WTC11 (cell line): ENCODE measurements around the gene PRMT5. TPM values are rescaled to one million over a fixed set of nuclear protein-coding genes. Genes with fewer than 3 reads are reported as not detected.

Experiments
- ATAC-seq: fragments of 200-7000 bp; cut with Tn5 transposase; 2 replicates; pipeline ENCODE4 v1.10.0; 2021; ENCODE audit warnings: mild to moderate bottlenecking, moderate library complexity
- CTCF ChIA-PET: fragments of 300-600 bp; sonication (Branson Sonifier 250); formaldehyde crosslinking; loops from one replicate; lab custom pipeline; 2021; ENCODE audit warnings: antibody characterized with exemption; lab: Charles Lee
- POLR2A ChIA-PET: fragments of 350-600 bp; sonication (Branson Sonifier 250); formaldehyde crosslinking; loops from one replicate; lab custom pipeline; 2021; ENCODE audit warnings: antibody characterized with exemption; lab: Charles Lee
- DNase-seq: peaks from one replicate; pipeline ENCODE4 v3.0.0; 2021; ENCODE audit warnings: low spot score
- H3K27ac Mint-ChIP-seq: 2 replicates; pipeline ENCODE4 v1.8.0; 2021; ENCODE audit warnings: mixed read lengths
- H3K27me3 Mint-ChIP-seq: 2 replicates; pipeline ENCODE4 v1.8.0; 2021; ENCODE audit warnings: low read depth, mild to moderate bottlenecking, moderate library complexity, mixed read lengths
- H3K36me3 Mint-ChIP-seq: 2 replicates; pipeline ENCODE4 v1.8.0; 2021; ENCODE audit warnings: mixed read lengths
- H3K4me1 Mint-ChIP-seq: 2 replicates; pipeline ENCODE4 v1.8.0; 2022; ENCODE audit warnings: mixed read lengths
- H3K4me3 Mint-ChIP-seq: 2 replicates; pipeline ENCODE4 v1.8.0; 2021; ENCODE audit warnings: mild to moderate bottlenecking, moderate library complexity, mixed read lengths
- H3K9me3 Mint-ChIP-seq: 2 replicates; pipeline ENCODE4 v1.8.0; 2021; ENCODE audit warnings: mixed read lengths
- ATF2 ChIP-seq: sonication (generic); formaldehyde crosslinking; IDR thresholded peaks from 2 replicates; pipeline ENCODE4 v1.8.1; 2022; ENCODE audit warnings: low read depth, missing genetic modification reagents, borderline replicate concordance
- CDX4 ChIP-seq: fragments of 250-450 bp; sonication (Bioruptor Pico); IDR thresholded peaks from 2 replicates; pipeline ENCODE4 v1.9.0; 2021; ENCODE audit warnings: moderate library complexity, mild to moderate bottlenecking, inconsistent platforms, borderline replicate concordance
- CREB1 ChIP-seq: sonication (generic); formaldehyde crosslinking; IDR thresholded peaks from 2 replicates; pipeline ENCODE4 v1.8.0; 2023; ENCODE audit warnings: mild to moderate bottlenecking, missing genetic modification reagents
- ETV6 ChIP-seq: sonication (generic); formaldehyde crosslinking; IDR thresholded peaks from 2 replicates; pipeline ENCODE4 v1.8.1; 2022; ENCODE audit warnings: mild to moderate bottlenecking, missing genetic modification reagents
- GRHL2 ChIP-seq: fragments of 250-450 bp; sonication (Bioruptor Pico); IDR thresholded peaks from 2 replicates; pipeline ENCODE4 v1.8.0; 2022; ENCODE audit warnings: mild to moderate bottlenecking, moderate library complexity; ENCODE audit not compliant: insufficient replicate concordance, severe bottlenecking
- GTF2I ChIP-seq: fragments of 250-450 bp; sonication (Bioruptor Pico); conservative IDR thresholded peaks from 2 replicates; pipeline ENCODE4 v1.4.0; 2021; ENCODE audit warnings: mild to moderate bottlenecking
- MLX ChIP-seq: sonication (generic); formaldehyde crosslinking; IDR thresholded peaks from 2 replicates; pipeline ENCODE4 v1.8.1; 2023; ENCODE audit warnings: mild to moderate bottlenecking, missing genetic modification reagents, moderate library complexity
- MYBL2 ChIP-seq: sonication (generic); formaldehyde crosslinking; IDR thresholded peaks from 2 replicates; pipeline ENCODE4 v1.8.1; 2023; ENCODE audit warnings: mild to moderate bottlenecking, moderate library complexity, missing genetic modification reagents
- NFE2L1 ChIP-seq: sonication (generic); formaldehyde crosslinking; IDR thresholded peaks from 2 replicates; pipeline ENCODE4 v1.8.1; 2023; ENCODE audit warnings: missing genetic modification reagents
- STAT6 ChIP-seq: sonication (generic); formaldehyde crosslinking; conservative IDR thresholded peaks from 2 replicates; pipeline ENCODE4 v1.8.1; 2023; ENCODE audit warnings: mild to moderate bottlenecking, low read depth, missing genetic modification reagents, moderate library complexity
- ZNF121 ChIP-seq: sonication (generic); formaldehyde crosslinking; IDR thresholded peaks from 2 replicates; pipeline ENCODE4 v1.8.0; 2023; ENCODE audit warnings: missing genetic modification reagents
- ZNF317 ChIP-seq: sonication (generic); formaldehyde crosslinking; IDR thresholded peaks from 2 replicates; pipeline ENCODE4 v1.8.1; 2023; ENCODE audit warnings: low read depth, mild to moderate bottlenecking, moderate library complexity, missing genetic modification reagents, borderline replicate concordance
- ZNF423 ChIP-seq: fragments of 250-450 bp; sonication (Bioruptor Pico); IDR thresholded peaks from 2 replicates; pipeline ENCODE4 v2.1.2; 2022; ENCODE audit warnings: mild to moderate bottlenecking, moderate library complexity
- total RNA-seq: library from RNA; stranded (reverse); gene quantifications from 3 replicates; pipeline ENCODE4 v1.2.3, GENCODE V29; 2021
- TF ChIP-seq, protein P1 (sequence below): fragments of 250-450 bp; sonication (Bioruptor Pico); IDR thresholded peaks from 2 replicates; pipeline ENCODE4 v2.1.2; 2022; ENCODE audit warnings: mild to moderate bottlenecking, moderate library complexity
- TF ChIP-seq, protein P2 (sequence below): fragments of 250-450 bp; sonication (Bioruptor Pico); IDR thresholded peaks from 2 replicates; pipeline ENCODE4 v1.9.0; 2021; ENCODE audit warnings: mild to moderate bottlenecking
- TF ChIP-seq, protein P3 (sequence below): sonication (generic); formaldehyde crosslinking; IDR thresholded peaks from 2 replicates; pipeline ENCODE4 v1.8.1; 2023; ENCODE audit warnings: mild to moderate bottlenecking, missing genetic modification reagents
- TF ChIP-seq, protein P4 (sequence below): sonication (generic); formaldehyde crosslinking; conservative IDR thresholded peaks from 2 replicates; pipeline ENCODE4 v1.8.1; 2022; ENCODE audit warnings: mild to moderate bottlenecking, missing genetic modification reagents

PRMT5 gene
- total RNA-seq, 1 experiment from 2014 or later: 124 TPM

DNA sequence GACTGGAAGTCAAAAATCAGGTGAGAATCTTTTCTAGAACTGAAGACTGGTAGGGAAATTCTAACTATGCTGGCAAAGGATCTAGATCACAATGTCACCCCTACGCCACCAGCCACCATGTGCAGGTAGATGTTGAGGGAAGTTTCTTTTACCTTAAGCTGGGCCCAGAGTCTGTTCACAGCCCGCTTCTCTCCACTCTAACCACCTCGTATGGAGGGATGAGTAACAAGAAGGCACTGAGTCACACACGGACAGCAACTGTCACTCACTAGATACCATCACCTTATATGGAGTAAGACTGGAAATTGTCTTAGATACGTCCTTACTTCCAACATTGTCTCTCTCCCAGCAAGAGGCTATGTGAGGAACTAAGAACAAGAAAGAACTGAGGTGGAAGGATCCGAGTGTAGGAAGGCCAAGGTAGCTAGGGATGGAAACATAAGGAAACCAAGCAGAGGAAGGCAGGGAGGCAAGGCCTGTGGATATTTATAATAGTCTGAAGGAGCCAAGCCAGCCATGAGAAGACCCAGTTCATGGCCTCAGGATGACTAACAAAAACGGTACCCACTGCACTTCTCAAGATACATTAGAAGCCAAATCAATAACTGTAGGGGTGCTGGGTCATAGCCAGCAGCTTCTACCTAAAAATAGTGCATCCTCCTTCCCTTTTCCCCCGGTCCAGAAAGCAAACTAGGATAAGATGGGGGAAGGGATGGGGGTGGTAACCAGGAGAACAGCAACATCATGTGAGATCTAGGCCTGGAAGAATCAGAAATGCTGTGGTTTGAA lies 30.7 kb downstream of the PRMT5 start:
- POLR2A ChIA-PET: interaction anchor here (2.1 kb wide), 1 partner anchor 12 kb away, joined by 5 read pairs; no protein-coding TSS in a partner anchor
- Mint-ChIP-seq H3K4me3 (no peak overlapping the region), H3K9me3 (no peaks in the 10 kb centered on the region), H3K27ac (no peak overlapping the region), H3K36me3 (peaks cover 26% of the 10 kb centered on the region), H3K4me1 (peaks cover 12% of the 10 kb centered on the region), H3K27me3 (peaks cover 54% of the 10 kb centered on the region)
- CTCF ChIA-PET: interaction anchor here (0.5 to 2.3 kb wide), 3 partner anchors 9 to 342 kb away, joined by 4 to 24 read pairs (median 9); no protein-coding TSS in a partner anchor
- TF ChIP-seq, protein P1, sequence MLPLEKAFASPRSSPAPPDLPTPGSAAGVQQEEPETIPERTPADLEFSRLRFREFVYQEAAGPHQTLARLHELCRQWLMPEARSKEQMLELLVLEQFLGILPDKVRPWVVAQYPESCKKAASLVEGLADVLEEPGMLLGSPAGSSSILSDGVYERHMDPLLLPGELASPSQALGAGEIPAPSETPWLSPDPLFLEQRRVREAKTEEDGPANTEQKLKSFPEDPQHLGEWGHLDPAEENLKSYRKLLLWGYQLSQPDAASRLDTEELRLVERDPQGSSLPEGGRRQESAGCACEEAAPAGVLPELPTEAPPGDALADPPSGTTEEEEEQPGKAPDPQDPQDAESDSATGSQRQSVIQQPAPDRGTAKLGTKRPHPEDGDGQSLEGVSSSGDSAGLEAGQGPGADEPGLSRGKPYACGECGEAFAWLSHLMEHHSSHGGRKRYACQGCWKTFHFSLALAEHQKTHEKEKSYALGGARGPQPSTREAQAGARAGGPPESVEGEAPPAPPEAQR: no peak
- TF ChIP-seq GTF2I (CRISPR knock-in tag) (no peak), GRHL2 (CRISPR knock-in tag) (no peak), ATF2 (CRISPR knock-in tag) (no peak), CREB1 (CRISPR knock-in tag) (no peak), ZNF423 (CRISPR knock-in tag) (no peak), STAT6 (CRISPR knock-in tag) (no peak), MYBL2 (CRISPR knock-in tag) (no peak), MLX (no peak), NFE2L1 (no peak), ZNF317 (CRISPR knock-in tag) (no peak), ZNF121 (no peak), CDX4 (no peak), ETV6 (CRISPR knock-in tag) (no peak)
- TF ChIP-seq, protein P2, sequence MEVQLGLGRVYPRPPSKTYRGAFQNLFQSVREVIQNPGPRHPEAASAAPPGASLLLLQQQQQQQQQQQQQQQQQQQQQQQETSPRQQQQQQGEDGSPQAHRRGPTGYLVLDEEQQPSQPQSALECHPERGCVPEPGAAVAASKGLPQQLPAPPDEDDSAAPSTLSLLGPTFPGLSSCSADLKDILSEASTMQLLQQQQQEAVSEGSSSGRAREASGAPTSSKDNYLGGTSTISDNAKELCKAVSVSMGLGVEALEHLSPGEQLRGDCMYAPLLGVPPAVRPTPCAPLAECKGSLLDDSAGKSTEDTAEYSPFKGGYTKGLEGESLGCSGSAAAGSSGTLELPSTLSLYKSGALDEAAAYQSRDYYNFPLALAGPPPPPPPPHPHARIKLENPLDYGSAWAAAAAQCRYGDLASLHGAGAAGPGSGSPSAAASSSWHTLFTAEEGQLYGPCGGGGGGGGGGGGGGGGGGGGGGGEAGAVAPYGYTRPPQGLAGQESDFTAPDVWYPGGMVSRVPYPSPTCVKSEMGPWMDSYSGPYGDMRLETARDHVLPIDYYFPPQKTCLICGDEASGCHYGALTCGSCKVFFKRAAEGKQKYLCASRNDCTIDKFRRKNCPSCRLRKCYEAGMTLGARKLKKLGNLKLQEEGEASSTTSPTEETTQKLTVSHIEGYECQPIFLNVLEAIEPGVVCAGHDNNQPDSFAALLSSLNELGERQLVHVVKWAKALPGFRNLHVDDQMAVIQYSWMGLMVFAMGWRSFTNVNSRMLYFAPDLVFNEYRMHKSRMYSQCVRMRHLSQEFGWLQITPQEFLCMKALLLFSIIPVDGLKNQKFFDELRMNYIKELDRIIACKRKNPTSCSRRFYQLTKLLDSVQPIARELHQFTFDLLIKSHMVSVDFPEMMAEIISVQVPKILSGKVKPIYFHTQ (CRISPR knock-in tag): no peak
- TF ChIP-seq, protein P3, sequence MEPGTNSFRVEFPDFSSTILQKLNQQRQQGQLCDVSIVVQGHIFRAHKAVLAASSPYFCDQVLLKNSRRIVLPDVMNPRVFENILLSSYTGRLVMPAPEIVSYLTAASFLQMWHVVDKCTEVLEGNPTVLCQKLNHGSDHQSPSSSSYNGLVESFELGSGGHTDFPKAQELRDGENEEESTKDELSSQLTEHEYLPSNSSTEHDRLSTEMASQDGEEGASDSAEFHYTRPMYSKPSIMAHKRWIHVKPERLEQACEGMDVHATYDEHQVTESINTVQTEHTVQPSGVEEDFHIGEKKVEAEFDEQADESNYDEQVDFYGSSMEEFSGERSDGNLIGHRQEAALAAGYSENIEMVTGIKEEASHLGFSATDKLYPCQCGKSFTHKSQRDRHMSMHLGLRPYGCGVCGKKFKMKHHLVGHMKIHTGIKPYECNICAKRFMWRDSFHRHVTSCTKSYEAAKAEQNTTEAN (CRISPR knock-in tag): no peak
- TF ChIP-seq, protein P4, sequence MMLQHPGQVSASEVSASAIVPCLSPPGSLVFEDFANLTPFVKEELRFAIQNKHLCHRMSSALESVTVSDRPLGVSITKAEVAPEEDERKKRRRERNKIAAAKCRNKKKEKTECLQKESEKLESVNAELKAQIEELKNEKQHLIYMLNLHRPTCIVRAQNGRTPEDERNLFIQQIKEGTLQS (CRISPR knock-in tag): no peak
- DNase-seq: no peak
- ATAC-seq: no peak
